ENCODE measurements around the gene PCP4L1.
A peak's percentile ranks its signal among the peaks of the same experiment; 100 is the strongest.
"Not testable (repeated sequence)": the region's sequence is repeated elsewhere in the genome, so short reads cannot be mapped to it uniquely, and the experiment has no call there.

PCP4L1 gene

GRCh38 chr1:161307892-161308638 lies 49.5 kb downstream of the PCP4L1 start:
- H3K27ac ChIP-seq = no peak overlapping the region
- DNase-seq (ENCODE audit: low read depth, low spot score) = no peak

GRCh38 chr1:161309868-161310267 lies 51.3 kb downstream of the PCP4L1 start, which contains the start of gene MPZ:
MPZ (minus strand) TSS chr1:161309968; CDS start chr1:161309905, 63 bp downstream.
- H3K27ac ChIP-seq = no peak within 1 kb of the TSS

GRCh38 chr1:161311595-161312181 lies 53.1 kb downstream of the PCP4L1 start:
- no peak for DNase-seq (ENCODE audit: low read depth, low spot score)
- H3K27ac ChIP-seq = no peak overlapping the region

More at GRCh38 chr1:161309868-161310267, 51.3 kb downstream of the PCP4L1 start, which contains the start of gene MPZ:
- DNase-seq (ENCODE audit: low read depth, low spot score) = no peak

GRCh38 chr1:161313554-161314200 lies 55.1 kb downstream of the PCP4L1 start:
- peak overlapping the region; percentile 90 for H3K27ac ChIP-seq
- DNase-seq (ENCODE audit: low read depth, low spot score) = no peak

- no peak for DNase-seq (ENCODE audit: low read depth, low spot score)
- peak within 1 kb of the TSS; percentile 90 for H3K27ac ChIP-seq
These were observed 55.8 kb downstream of the PCP4L1 start, which contains the start of gene SDHC for GRCh38 chr1:161314201-161314981. SDHC (plus strand) TSS chr1:161314381; CDS start chr1:161314406, 25 bp downstream.

- DNase-seq (ENCODE audit: low read depth, low spot score); H3K27ac ChIP-seq: not testable (repeated sequence)
These were observed 57.5 kb downstream of the PCP4L1 start for GRCh38 chr1:161315841-161316674.

- no peak overlapping the region for H3K27ac ChIP-seq
- no peak for DNase-seq (ENCODE audit: low read depth, low spot score)
These were observed 65.5 kb downstream of the PCP4L1 start for GRCh38 chr1:161324020-161324419.

- no peak overlapping the region for H3K27ac ChIP-seq
These were observed 71.8 kb downstream of the PCP4L1 start for GRCh38 chr1:161330346-161330745.

GRCh38 chr1:161333166-161333565 lies 74.6 kb downstream of the PCP4L1 start:
- DNase-seq (ENCODE audit: low read depth, low spot score) = no peak
- no peak overlapping the region for H3K27ac ChIP-seq

More at GRCh38 chr1:161330346-161330745, 71.8 kb downstream of the PCP4L1 start:
- DNase-seq (ENCODE audit: low read depth, low spot score) = no peak

Measured in epithelial cell of prostate (primary cell).